ENCODE results near the gene RAMP3.

- TF ChIP-seq, protein P1, sequence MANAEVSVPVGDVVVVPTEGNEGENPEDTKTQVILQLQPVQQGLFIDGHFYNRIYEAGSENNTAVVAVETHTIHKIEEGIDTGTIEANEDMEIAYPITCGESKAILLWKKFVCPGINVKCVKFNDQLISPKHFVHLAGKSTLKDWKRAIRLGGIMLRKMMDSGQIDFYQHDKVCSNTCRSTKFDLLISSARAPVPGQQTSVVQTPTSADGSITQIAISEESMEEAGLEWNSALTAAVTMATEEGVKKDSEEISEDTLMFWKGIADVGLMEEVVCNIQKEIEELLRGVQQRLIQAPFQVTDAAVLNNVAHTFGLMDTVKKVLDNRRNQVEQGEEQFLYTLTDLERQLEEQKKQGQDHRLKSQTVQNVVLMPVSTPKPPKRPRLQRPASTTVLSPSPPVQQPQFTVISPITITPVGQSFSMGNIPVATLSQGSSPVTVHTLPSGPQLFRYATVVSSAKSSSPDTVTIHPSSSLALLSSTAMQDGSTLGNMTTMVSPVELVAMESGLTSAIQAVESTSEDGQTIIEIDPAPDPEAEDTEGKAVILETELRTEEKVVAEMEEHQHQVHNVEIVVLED (CRISPR knock-in tag; IDR thresholded peaks at IDR 0.05) = no peak
- no peak for TF ChIP-seq YBX1 (IDR thresholded peaks at IDR 0.05)
- no peak for TF ChIP-seq SIX5 (IDR thresholded peaks at IDR 0.05; ENCODE audit: borderline replicate concordance in 1 of 2, insufficient read depth in 1 of 2, low read depth in 1 of 2, low read length in 2 of 2)
- TF ChIP-seq HDAC6 (IDR thresholded peaks at IDR 0.05; ENCODE audit: low read depth, low read length) = no peak
- no peak for TF ChIP-seq TCF7 (IDR thresholded peaks at IDR 0.05; ENCODE audit: borderline replicate concordance)
- no peak for TF ChIP-seq ZNF24 (IDR thresholded peaks at IDR 0.05)
- TF ChIP-seq, protein P2, sequence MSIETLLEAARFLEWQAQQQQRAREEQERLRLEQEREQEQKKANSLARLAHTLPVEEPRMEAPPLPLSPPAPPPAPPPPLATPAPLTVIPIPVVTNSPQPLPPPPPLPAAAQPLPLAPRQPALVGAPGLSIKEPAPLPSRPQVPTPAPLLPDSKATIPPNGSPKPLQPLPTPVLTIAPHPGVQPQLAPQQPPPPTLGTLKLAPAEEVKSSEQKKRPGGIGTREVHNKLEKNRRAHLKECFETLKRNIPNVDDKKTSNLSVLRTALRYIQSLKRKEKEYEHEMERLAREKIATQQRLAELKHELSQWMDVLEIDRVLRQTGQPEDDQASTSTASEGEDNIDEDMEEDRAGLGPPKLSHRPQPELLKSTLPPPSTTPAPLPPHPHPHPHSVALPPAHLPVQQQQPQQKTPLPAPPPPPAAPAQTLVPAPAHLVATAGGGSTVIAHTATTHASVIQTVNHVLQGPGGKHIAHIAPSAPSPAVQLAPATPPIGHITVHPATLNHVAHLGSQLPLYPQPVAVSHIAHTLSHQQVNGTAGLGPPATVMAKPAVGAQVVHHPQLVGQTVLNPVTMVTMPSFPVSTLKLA (conservative IDR thresholded peaks at IDR 0.05) = no peak
- no peak for TF ChIP-seq RBM34 (IDR thresholded peaks at IDR 0.05; ENCODE audit: borderline replicate concordance, insufficient read depth, low read length)
Observed at GRCh38 chr7:45221896-45222604, 64.5 kb downstream of the RAMP3 start.
